Left lung (tissue), 10 donors: ENCODE data around the gene NT5DC1. TPM values are rescaled to one million over a fixed set of nuclear protein-coding genes. Genes with fewer than 3 reads are reported as not detected.

Experiments used
- ATAC-seq: fragments of 200-7000 bp; cut with Tn5 transposase; one replicate; pipeline ENCODE4 v1.9.1; 2020; ENCODE audit warnings: moderate library complexity
- DNase-seq, 4 donors: peaks; one replicate each; pipeline ENCODE4 v3.0.0-alpha.2; 2013 to 2020
- H3K27ac ChIP-seq, 2 donors: fragments of 200-600 bp; sonication (generic) in 1 of 2; one replicate each; pipeline versions ENCODE4 v1.5.0 to v1.8.0; 2020 to 2021
- H3K27me3 ChIP-seq, 2 donors: fragments of 200-600 bp; sonication (generic) in 1 of 2; one replicate each; pipeline versions ENCODE4 v1.5.0 to v1.8.0; 2020 to 2021
- H3K36me3 ChIP-seq, 2 donors: fragments of 200-600 bp; sonication (generic) in 1 of 2; one replicate each; pipeline versions ENCODE4 v1.5.0 to v1.8.0; 2020 to 2021
- H3K4me1 ChIP-seq, 2 donors: fragments of 200-600 bp; one replicate each; pipeline ENCODE4 v1.8.0; 2021
- H3K4me3 ChIP-seq, 2 donors: fragments of 200-600 bp; sonication (generic) in 1 of 2; one replicate each; pipeline versions ENCODE4 v1.5.0 to v1.8.0; 2020 to 2021; ENCODE audit warnings: mild to moderate bottlenecking in 1 of 2
- H3K9me3 ChIP-seq, 2 donors: fragments of 200-600 bp; sonication (generic) in 1 of 2; one replicate each; pipeline versions ENCODE4 v1.5.0 to v1.8.0; 2020 to 2021
- CTCF ChIP-seq, 2 donors: fragments of 200-600 bp; sonication (generic) in 1 of 2; IDR thresholded peaks; one replicate each; pipeline versions ENCODE4 v1.5.0 to v1.8.0; 2021; ENCODE audit warnings: antibody characterized with exemption in 2 of 2
- intact Hi-C, 2 donors: fragments of 100-400 bp; cut with DNase I; formaldehyde crosslinking; loops; one replicate each; pipeline versions ENCODE4 v1.11.2 to v1.14.2; 2022
- polyA plus RNA-seq, 6 donors: library from polyadenylated mRNA; unstranded; fragments of 120-200 nt; gene quantifications; one replicate each; pipeline ENCODE4 v1.2.1, GENCODE V29; 2013; ENCODE audit not compliant: insufficient read length in 6 of 6
- total RNA-seq, 2 donors: library from RNA; stranded (reverse); fragmentation: NEBNext Ultra II Directional; extraction: Animal tissue kit (Norgen Biotek cat#: 25700); gene quantifications; one replicate each; pipeline ENCODE4 v1.2.1, GENCODE V29; 2021
- donor health status: DM: no; HTN: yes; CAD: no.
- donor health status: DM: no; HTN: no; CAD: no.

Gene NT5DC1
- total and polyA plus RNA-seq, 8 donors = 36.9 to 56.8 (median 49.9) TPM

GRCh38 chr6:116239856-116240255, 139.2 kb downstream of the NT5DC1 start:
- H3K27me3 ChIP-seq = no peaks in the 10 kb centered on the region
- ATAC-seq (no peak), DNase-seq (no peak)
- H3K4me1 ChIP-seq = no peaks in the 10 kb centered on the region
- H3K4me3 ChIP-seq = no peak overlapping the region
- H3K27ac ChIP-seq = no peak overlapping the region
- peaks cover 0 to 9% of the 10 kb centered on the region in 2 donors for H3K36me3 ChIP-seq
- no peak for TF ChIP-seq CTCF (IDR thresholded peaks at IDR 0.05)
- intact Hi-C loops = no loop called here
- no peaks in the 10 kb centered on the region for H3K9me3 ChIP-seq

GRCh38 chr6:116244284-116244683, 143.6 kb downstream of the NT5DC1 start:
- H3K27me3 ChIP-seq = no peaks in the 10 kb centered on the region
- intact Hi-C loops = no loop called here
- DNase-seq = no peak
- H3K4me3 ChIP-seq = no peak overlapping the region
- H3K9me3 ChIP-seq = no peaks in the 10 kb centered on the region
- peaks cover 0 to 5% of the 10 kb centered on the region in 2 donors for H3K4me1 ChIP-seq
- TF ChIP-seq CTCF (IDR thresholded peaks at IDR 0.05) = no peak
- no peak for ATAC-seq
- H3K36me3 ChIP-seq = peaks cover 0 to 5% of the 10 kb centered on the region in 2 donors
- no peak overlapping the region for H3K27ac ChIP-seq

GRCh38 chr6:116246089-116246488, 145.4 kb downstream of the NT5DC1 start:
- no peaks in the 10 kb centered on the region for H3K9me3 ChIP-seq
- intact Hi-C loops = no loop called here
- ATAC-seq (no peak), DNase-seq (no peak)
- no peak for TF ChIP-seq CTCF (IDR thresholded peaks at IDR 0.05)
- no peaks in the 10 kb centered on the region for H3K36me3 ChIP-seq
- H3K27ac ChIP-seq = no peak overlapping the region
- no peaks in the 10 kb centered on the region for H3K27me3 ChIP-seq
- no peak overlapping the region for H3K4me3 ChIP-seq
- H3K4me1 ChIP-seq = peaks cover 9 to 18% of the 10 kb centered on the region in 2 donors

GRCh38 chr6:116247285-116247684, 146.6 kb downstream of the NT5DC1 start:
- H3K27ac ChIP-seq = peak overlapping the region in 1 of 2 donors; percentile 35
- H3K27me3 ChIP-seq = no peaks in the 10 kb centered on the region
- DNase-seq (no peak), ATAC-seq (no peak)
- intact Hi-C loops = no loop called here
- peaks cover 16 to 30% of the 10 kb centered on the region in 2 donors for H3K4me1 ChIP-seq
- no peak for TF ChIP-seq CTCF (IDR thresholded peaks at IDR 0.05)
- no peaks in the 10 kb centered on the region for H3K36me3 ChIP-seq
- no peak overlapping the region for H3K4me3 ChIP-seq
- no peaks in the 10 kb centered on the region for H3K9me3 ChIP-seq

GRCh38 chr6:116248577-116248976, 147.9 kb downstream of the NT5DC1 start:
- DNase-seq (no peak), ATAC-seq (no peak)
- intact Hi-C loops = no loop called here
- Histone ChIP-seq H3K27ac (no peak overlapping the region), H3K4me1 (peaks cover 25 to 42% of the 10 kb centered on the region in 2 donors), H3K36me3 (no peaks in the 10 kb centered on the region), H3K9me3 (no peaks in the 10 kb centered on the region), H3K4me3 (no peak overlapping the region), H3K27me3 (no peaks in the 10 kb centered on the region)
- TF ChIP-seq CTCF (IDR thresholded peaks at IDR 0.05) = no peak
